IMR-90 (cell line): ENCODE results near the gene HERC4. TPM values are rescaled to one million over a fixed set of nuclear protein-coding genes. Genes with fewer than 3 reads are reported as not detected.

Source experiments
- ATAC-seq: fragments of 200-7000 bp; cut with Tn5 transposase; 2 replicates; pipeline ENCODE4 v1.9.1; 2020; ENCODE audit warnings: low read depth, mild to moderate bottlenecking, moderate library complexity
- BruUV-seq: library from RNA; stranded (reverse); fragments of 400-500 nt; replicated peaks from 2 replicates; lab custom pipeline; 2021; lab: Mats Ljungman, UMichigan
- CTCF ChIA-PET: fragments of 300-600 bp; formaldehyde crosslinking; extraction: SDS; loops from one replicate; lab custom pipeline; 2021; ENCODE audit warnings: antibody characterized with exemption; lab: Yijun Ruan, JAX
- POLR2A ChIA-PET: fragments of 300-600 bp; sonication (Branson Sonifier 250); formaldehyde crosslinking; loops from one replicate; lab custom pipeline; 2022; ENCODE audit warnings: antibody characterized with exemption; ENCODE audit not compliant: unreplicated experiment; lab: Charles Lee
- DNase-seq: peaks from one replicate; pipeline ENCODE4 v3.0.0; 2013
- H2AFZ ChIP-seq: replicated peaks from 2 replicates; pipeline ENCODE3; 2013; ENCODE audit warnings: low read length, mild to moderate bottlenecking; ENCODE audit not compliant: poor library complexity
- H2AK5ac ChIP-seq: 2 replicates; pipeline ENCODE4 v1.6.1; 2013; ENCODE audit warnings: low read depth, low read length, inconsistent platforms
- H2AK9ac ChIP-seq: replicated peaks from 2 replicates; pipeline ENCODE3; 2013; ENCODE audit warnings: mild to moderate bottlenecking, low read depth, low read length, moderate library complexity; ENCODE audit not compliant: poor library complexity
- H2BK120ac ChIP-seq: 2 replicates; pipeline ENCODE4 v1.6.1; 2013; ENCODE audit warnings: low read depth, low read length, inconsistent platforms
- H2BK15ac ChIP-seq: 3 replicates; pipeline ENCODE4 v1.6.1; 2013; ENCODE audit warnings: low read depth, low read length, inconsistent platforms
- H2BK20ac ChIP-seq: 2 replicates; pipeline ENCODE4 v1.6.1; 2013; ENCODE audit warnings: low read depth, mild to moderate bottlenecking, inconsistent platforms, low read length, moderate library complexity
- H2BK5ac ChIP-seq: 2 replicates; pipeline ENCODE4 v1.6.1; 2013; ENCODE audit warnings: mild to moderate bottlenecking, low read depth, low read length, inconsistent platforms; ENCODE audit not compliant: poor library complexity, severe bottlenecking
- H3K14ac ChIP-seq: replicated peaks from 2 replicates; pipeline ENCODE4 v1.6.1; 2013; ENCODE audit warnings: low read depth, low read length, inconsistent platforms
- H3K18ac ChIP-seq: 2 replicates; pipeline ENCODE4 v1.6.1; 2013; ENCODE audit warnings: low read depth, low read length, control low read depth
- H3K23ac ChIP-seq: 2 replicates; pipeline ENCODE4 v1.6.1; 2013; ENCODE audit warnings: low read depth, low read length, inconsistent platforms
- H3K27ac ChIP-seq: 2 replicates; pipeline ENCODE4 v1.5.1; 2013; ENCODE audit warnings: mild to moderate bottlenecking, control low read depth, low read length; ENCODE audit not compliant: insufficient read depth
- H3K27me3 ChIP-seq: 2 replicates; pipeline ENCODE4 v1.6.1; 2013; ENCODE audit warnings: low read length; ENCODE audit not compliant: control insufficient read depth, insufficient read depth
- H3K36me3 ChIP-seq: 2 replicates; pipeline ENCODE4 v1.6.1; 2013; ENCODE audit warnings: low read length, mixed read lengths; ENCODE audit not compliant: control insufficient read depth, insufficient read depth
- H3K4ac ChIP-seq: 2 replicates; pipeline ENCODE4 v1.6.1; 2013; ENCODE audit warnings: low read depth, low read length, inconsistent platforms
- H3K4me1 ChIP-seq: 2 replicates; pipeline ENCODE4 v1.6.1; 2013; ENCODE audit warnings: low read length, mixed read lengths; ENCODE audit not compliant: control insufficient read depth, insufficient read depth
- H3K4me2 ChIP-seq: 2 replicates; pipeline ENCODE4 v1.6.1; 2013; ENCODE audit warnings: low read depth, mild to moderate bottlenecking, control low read depth, low read length, moderate library complexity
- H3K4me3 ChIP-seq: 2 replicates; pipeline ENCODE4 v1.5.1; 2013; ENCODE audit warnings: low read depth, mild to moderate bottlenecking, control low read depth, low read length, moderate library complexity; ENCODE audit not compliant: insufficient read depth
- H3K56ac ChIP-seq: 2 replicates; pipeline ENCODE4 v1.6.1; 2013; ENCODE audit warnings: low read length, inconsistent platforms; ENCODE audit not compliant: insufficient read depth; ENCODE audit errors: extremely low read depth
- H3K79me1 ChIP-seq, 2 experiments: 2 replicates each; pipeline ENCODE4 v1.6.1; 2013; ENCODE audit warnings: low read length in 2 of 2, inconsistent platforms in 1 of 2, low read depth in 1 of 2
- H3K9ac ChIP-seq: 2 replicates; pipeline ENCODE4 v1.6.1; 2013; ENCODE audit warnings: low read depth, low read length, control low read depth
- H3K9me1 ChIP-seq: 2 replicates; pipeline ENCODE4 v1.6.1; 2013; ENCODE audit warnings: low read length, inconsistent platforms; ENCODE audit not compliant: insufficient read depth
- H3K9me3 ChIP-seq: 2 replicates; pipeline ENCODE4 v1.6.1; 2013; ENCODE audit warnings: low read length; ENCODE audit not compliant: control insufficient read depth, insufficient read depth
- H4K20me1 ChIP-seq: 2 replicates; pipeline ENCODE4 v1.6.1; 2013; ENCODE audit warnings: low read length, inconsistent platforms; ENCODE audit not compliant: insufficient read depth
- H4K5ac ChIP-seq: 2 replicates; pipeline ENCODE4 v1.6.1; 2013; ENCODE audit warnings: mild to moderate bottlenecking, low read depth, low read length, control low read depth
- H4K8ac ChIP-seq, 2 experiments: 2 replicates each; pipeline ENCODE4 v1.6.1; 2013; ENCODE audit warnings: low read depth in 2 of 2, low read length in 2 of 2, control low read depth in 1 of 2, inconsistent platforms in 1 of 2
- H4K91ac ChIP-seq: 2 replicates; pipeline ENCODE4 v1.6.1; 2013; ENCODE audit warnings: low read depth, low read length, inconsistent platforms; ENCODE audit not compliant: insufficient read depth
- CEBPB ChIP-seq: IDR thresholded peaks from 2 replicates; pipeline ENCODE4 v1.6.1; 2012; ENCODE audit warnings: low read depth, low read length, improper control_type of control experiment
- CTCF ChIP-seq: conservative IDR thresholded peaks from 2 replicates; pipeline ENCODE4 v1.5.1; 2012; ENCODE audit warnings: mild to moderate bottlenecking, low read depth, low read length, improper control_type of control experiment
- WGBS, 2 experiments: methylation state at CpG; one replicate each; pipeline versions ENCODE4 v1.1.5 to v1.1.7; 2013; ENCODE audit warnings: missing lambda C conversion rate in 2 of 2; ENCODE audit not compliant: insufficient read length in 1 of 2; ENCODE audit errors: extremely low coverage in 2 of 2; 5-methylcytosine and 5-hydroxymethylcytosine counted together
- dilution Hi-C: fragments of 300-500 bp; cut with HindIII; formaldehyde crosslinking; loops from one replicate; pipeline ENCODE4 v1.14.3; 2018; ENCODE audit warnings: low sequenced_read_pairs; ENCODE audit not compliant: unreplicated experiment
- in situ Hi-C: fragments of 300-500 bp; cut with MboI; formaldehyde crosslinking; loops from 3 replicates; pipeline ENCODE4 v1.14.3; 2019; ENCODE audit warnings: low sequenced_read_pairs, inconsistent platforms, mixed read lengths
- intact Hi-C: fragments of 100-400 bp; cut with micrococcal nuclease; formaldehyde crosslinking; loops from 2 replicates; pipeline ENCODE4 v1.10.0; 2022
- polyA plus RNA-seq, 3 experiments: library from polyadenylated mRNA; depleted of rRNA; stranded (reverse); fragments of >200 nt; gene quantifications; 2 replicates each; pipeline ENCODE4 v1.2.3, GENCODE V29; 2012; ENCODE audit warnings: low replicate concordance in 1 of 3
- total RNA-seq: library from RNA; depleted of rRNA; stranded (reverse); fragments of >200 nt; gene quantifications from 2 replicates; pipeline ENCODE4 v1.2.3, GENCODE V29; 2012

HERC4 gene
- total and polyA plus RNA-seq, 2 of the 4 experiments (the other 2 are of a cell fraction): 66.6 to 92.8 TPM

DNA sequence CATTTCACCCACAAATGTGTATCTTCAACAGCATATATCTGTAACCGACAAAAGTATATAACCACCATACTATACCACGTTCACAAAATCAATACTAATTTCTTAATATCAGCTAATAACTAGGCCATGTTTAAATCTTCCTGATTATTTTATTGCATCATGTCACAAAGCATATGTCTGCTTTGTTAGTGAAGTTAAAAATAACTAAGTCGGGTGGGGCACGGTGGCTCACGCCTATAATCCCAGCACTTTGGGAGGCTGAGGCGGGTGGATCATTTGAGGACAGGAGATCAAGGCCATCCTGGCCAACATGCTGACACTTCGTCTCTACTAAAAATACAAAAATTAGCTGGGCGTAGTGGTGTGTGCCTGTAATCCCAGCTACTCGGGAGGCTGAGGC lies 47.7 kb downstream of the HERC4 start:
- dilution Hi-C loops: no loop called here
- no peak overlapping the region for H3K14ac ChIP-seq
- H2BK20ac ChIP-seq: no peak overlapping the region
- no peak overlapping the region for H3K4ac ChIP-seq
- H2BK120ac ChIP-seq: no peak overlapping the region
- no peak overlapping the region for H4K91ac ChIP-seq
- H3K27ac ChIP-seq: no peak overlapping the region
- H3K56ac ChIP-seq: no peak overlapping the region
- no peak overlapping the region for H2BK5ac ChIP-seq
- in situ Hi-C loops: no loop called here
- no peak overlapping the region for H3K9ac ChIP-seq
- no peak overlapping the region for H3K23ac ChIP-seq
- H3K4me1 ChIP-seq: no peaks in the 10 kb centered on the region
- H3K18ac ChIP-seq: no peak overlapping the region
- intact Hi-C loops: no loop called here
- TF ChIP-seq CEBPB: peak; percentile 22; the same call in 1 of the 2 replicates
- TF ChIP-seq CTCF: no peak
- H3K9me3 ChIP-seq: no peaks in the 10 kb centered on the region
- H4K8ac ChIP-seq: no peak overlapping the region; a peak in 1 of 4 replicates
- WGBS, 2 experiments: 100% methylated on average over 2 of the region's 9 CpGs; no CpG with 5 or more reads in 1 of the 2 experiments
- H2AK5ac ChIP-seq: no peak overlapping the region
- H3K9me1 ChIP-seq: no peaks in the 10 kb centered on the region; the same call in 1 of the 2 replicates
- CTCF ChIA-PET: no interaction called here
- H3K27me3 ChIP-seq: no peaks in the 10 kb centered on the region
- BruUV-seq: no TSS peak
- H3K4me3 ChIP-seq: no peak overlapping the region
- POLR2A ChIA-PET: no interaction called here
- H4K5ac ChIP-seq: no peak overlapping the region
- DNase-seq (no peak), ATAC-seq (no peak)
- H4K20me1 ChIP-seq: no peaks in the 10 kb centered on the region
- H2BK15ac ChIP-seq: no peak overlapping the region
- H3K36me3 ChIP-seq: peaks cover 25% of the 10 kb centered on the region
- no peak overlapping the region for H2AK9ac ChIP-seq
- peaks cover 15 to 44% of the 10 kb centered on the region in 2 experiments for H3K79me1 ChIP-seq
- no peak overlapping the region for H2AFZ ChIP-seq
- no peak overlapping the region for H3K4me2 ChIP-seq
